Renal cortex interstitium (tissue), 11 donors: Measurements from ENCODE around the gene JSRP1. TPM values are rescaled to one million over a fixed set of nuclear protein-coding genes. Genes with fewer than 3 reads are reported as not detected.

Experiments
- DNase-seq, 11 donors: peaks; one replicate each; pipeline ENCODE4 v3.0.0-alpha.2; 2013; ENCODE audit warnings: low read depth in 9 of 11, low spot score in 4 of 11; ENCODE audit errors: extremely low read depth in 1 of 11
- polyA plus RNA-seq, 3 donors: library from polyadenylated mRNA; unstranded; fragments of 120-200 nt; gene quantifications; one replicate each; pipeline ENCODE4 v1.2.1, GENCODE V29; 2013; ENCODE audit not compliant: insufficient read length in 3 of 3

The JSRP1 gene
- polyA plus RNA-seq, 3 donors, result 0.56 to 1.3 (median 0.59) TPM

GRCh38 chr19:2270423-2271233 lies 14.4 kb upstream of the JSRP1 start:
- DNase-seq, result no peak

- no peak for DNase-seq
These were observed 13.9 kb upstream of the JSRP1 start for GRCh38 chr19:2270157-2270422.

- peak; percentile 85 to 97 (median 93) for DNase-seq
These were observed 13.3 kb upstream of the JSRP1 start for GRCh38 chr19:2269244-2270156.

GRCh38 chr19:2268861-2269243 lies 12.6 kb upstream of the JSRP1 start:
- DNase-seq, result no peak

GRCh38 chr19:2268480-2268830 lies 12.2 kb upstream of the JSRP1 start:
- no peak for DNase-seq

- DNase-seq, result no peak
These were observed 10.2 kb upstream of the JSRP1 start for GRCh38 chr19:2266183-2266993.

GRCh38 chr19:2261438-2262172 lies 5.4 kb upstream of the JSRP1 start:
- no peak for DNase-seq

- no peak for DNase-seq
These were observed 4.2 kb upstream of the JSRP1 start for GRCh38 chr19:2260341-2260805.

- no peak for DNase-seq
These were observed 3.1 kb upstream of the JSRP1 start for GRCh38 chr19:2259336-2259735.

- DNase-seq, result no peak
These were observed 938 bp downstream of the JSRP1 start for GRCh38 chr19:2255112-2255845.

- peak in 1 of 11 donors; percentile 46 for DNase-seq
These were observed 1.9 kb downstream of the JSRP1 start for GRCh38 chr19:2254064-2254872.

GRCh38 chr19:2253106-2254063 lies 2.8 kb downstream of the JSRP1 start:
- DNase-seq, result no peak

- DNase-seq, result no peak
These were observed 3.5 kb downstream of the JSRP1 start for GRCh38 chr19:2252797-2253105.

GRCh38 chr19:2252055-2252796 lies 4.0 kb downstream of the JSRP1 start:
- DNase-seq, result no peak

- no peak for DNase-seq
These were observed 4.8 kb downstream of the JSRP1 start for GRCh38 chr19:2251106-2252054.
